NCI-H2029 (cell line): ENCODE measurements around the gene WDR55.
"Not testable (repeated sequence)": the region's sequence is repeated elsewhere in the genome, so short reads cannot be mapped to it uniquely, and the experiment has no call there.

ENCODE experiments used
- DNase-seq: peaks from one replicate; lab custom pipeline; 2025; lab: John Stamatoyannopoulos, UW

Gene WDR55

GRCh38 chr5:140658870-140659269, 5.8 kb upstream of the WDR55 start:
- DNase-seq: no peak

DNA sequence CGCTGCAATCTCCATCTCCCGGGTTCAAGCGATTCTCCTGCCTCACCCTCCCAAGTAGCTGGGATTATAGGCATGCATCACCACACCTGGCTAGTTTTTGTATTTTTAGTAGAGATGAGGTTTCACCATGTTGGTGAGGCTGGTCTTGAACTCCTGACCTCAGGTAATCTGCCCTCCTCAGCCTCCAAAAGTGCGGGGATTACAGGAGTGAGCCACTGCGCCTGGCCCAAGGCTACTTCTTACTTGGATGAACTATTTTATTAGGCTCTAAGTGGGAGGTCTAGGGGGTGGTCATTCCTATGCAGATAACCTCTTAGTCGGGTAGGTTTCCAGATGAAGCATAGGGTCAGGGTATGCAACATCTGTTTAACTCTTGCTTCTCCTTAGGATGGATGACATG, 4.3 kb upstream of the WDR55 start:
- DNase-seq: not testable (repeated sequence)

- DNase-seq: no peak
Observed at GRCh38 chr5:140664030-140664358, 710 bp upstream of the WDR55 start.

GRCh38 chr5:140671035-140671434, 6.3 kb downstream of the WDR55 start:
- not testable (repeated sequence) for DNase-seq

DNA sequence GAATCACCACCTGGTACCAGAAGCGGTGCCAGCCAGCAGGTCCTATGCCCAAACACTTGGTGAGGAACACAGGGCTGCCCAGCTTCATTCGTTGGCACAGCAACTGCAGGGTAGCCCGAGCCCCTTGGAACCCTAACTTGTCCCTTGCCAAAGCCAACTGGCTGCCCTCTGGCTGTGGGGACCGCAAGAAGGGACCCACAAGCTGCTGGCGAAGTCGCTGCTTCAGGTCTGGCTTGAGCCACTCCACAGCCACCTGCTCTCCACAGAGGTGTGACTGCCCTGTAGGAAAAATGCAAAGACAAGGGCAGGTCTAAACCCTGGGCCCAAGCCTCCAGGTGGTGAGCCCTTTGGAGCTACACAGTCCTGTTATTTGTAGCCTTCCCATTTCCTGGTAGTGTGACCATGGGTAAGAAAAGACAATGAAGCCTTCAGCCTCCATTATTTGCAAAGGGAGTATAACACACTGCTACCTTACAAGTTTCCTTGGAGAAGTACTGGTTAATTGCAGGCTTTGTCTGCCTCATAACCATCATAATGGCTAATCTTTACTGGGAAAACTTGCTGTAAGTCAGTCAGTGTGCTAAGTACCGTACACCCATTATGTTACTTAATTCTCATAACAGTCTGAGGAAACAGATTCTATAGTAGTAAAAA, 6.9 kb downstream of the WDR55 start:
- DNase-seq: no peak

DNA sequence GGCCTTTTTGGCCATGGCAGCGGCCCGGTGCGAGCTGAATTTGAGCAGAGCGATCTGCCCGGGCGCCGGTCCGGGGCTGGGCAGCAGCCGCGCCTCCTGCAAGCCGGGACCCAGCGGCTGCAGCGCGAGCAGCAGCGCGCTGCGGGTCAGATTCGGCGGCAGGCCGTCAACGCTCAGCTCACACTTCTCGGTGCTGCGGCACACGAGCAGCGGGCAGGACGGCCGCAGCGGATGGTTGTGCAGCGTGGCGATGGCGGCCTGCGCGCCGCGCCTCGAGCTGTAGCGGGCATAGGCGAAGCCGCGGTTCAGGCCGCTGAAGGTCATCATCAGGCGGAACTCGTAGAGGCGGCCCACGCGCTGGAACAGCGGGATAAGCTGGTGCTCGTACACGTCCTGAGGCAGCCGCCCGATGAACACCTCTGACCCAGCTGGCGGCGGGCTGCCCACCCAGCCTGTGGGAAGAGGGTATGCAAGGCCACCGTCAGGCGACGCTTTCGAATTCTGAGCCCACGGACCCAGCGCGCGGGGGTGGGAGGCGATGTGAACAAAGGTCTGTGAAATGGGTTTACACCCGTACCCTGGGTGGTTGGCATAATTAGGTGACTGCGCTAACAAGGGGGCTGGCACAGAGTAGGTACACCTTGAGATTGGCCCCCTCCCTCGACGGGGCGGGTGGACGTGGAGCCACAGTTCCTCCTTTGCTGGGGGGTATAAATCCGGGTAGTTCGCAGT, 7.9 kb downstream of the WDR55 start:
- no peak for DNase-seq

GRCh38 chr5:140673187-140673976, 8.7 kb downstream of the WDR55 start, which contains the start of gene DND1:
TSS of gene DND1 (minus strand) at chr5:140673576. CDS start at chr5:140673542, 34 bp downstream.
- DNase-seq: no peak

GRCh38 chr5:140674211-140674610, 9.5 kb downstream of the WDR55 start:
- no peak for DNase-seq

- DNase-seq: no peak
Observed at GRCh38 chr5:140674629-140675028, 9.9 kb downstream of the WDR55 start.

- no peak for DNase-seq
Observed at GRCh38 chr5:140677947-140678346, 13.2 kb downstream of the WDR55 start.

DNA sequence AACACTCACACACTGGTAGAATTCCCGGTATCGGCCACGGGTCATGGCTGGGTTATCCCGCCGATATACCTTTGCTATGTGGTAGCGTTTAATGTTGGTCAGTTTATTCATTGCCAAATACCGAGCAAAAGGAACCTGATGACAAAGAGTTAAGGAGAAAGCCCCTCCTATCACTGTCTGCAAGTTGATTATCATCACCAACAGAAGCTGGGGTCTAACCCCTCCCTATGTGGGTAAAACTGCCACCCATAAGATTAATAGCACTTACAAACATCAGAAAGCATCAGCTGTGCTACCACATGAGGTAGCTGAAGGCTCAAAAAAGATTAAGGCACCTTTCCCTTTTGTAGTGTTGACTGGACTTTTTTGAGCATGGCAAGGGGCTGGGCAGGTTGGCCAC, 14.3 kb downstream of the WDR55 start:
- DNase-seq: no peak

DNA sequence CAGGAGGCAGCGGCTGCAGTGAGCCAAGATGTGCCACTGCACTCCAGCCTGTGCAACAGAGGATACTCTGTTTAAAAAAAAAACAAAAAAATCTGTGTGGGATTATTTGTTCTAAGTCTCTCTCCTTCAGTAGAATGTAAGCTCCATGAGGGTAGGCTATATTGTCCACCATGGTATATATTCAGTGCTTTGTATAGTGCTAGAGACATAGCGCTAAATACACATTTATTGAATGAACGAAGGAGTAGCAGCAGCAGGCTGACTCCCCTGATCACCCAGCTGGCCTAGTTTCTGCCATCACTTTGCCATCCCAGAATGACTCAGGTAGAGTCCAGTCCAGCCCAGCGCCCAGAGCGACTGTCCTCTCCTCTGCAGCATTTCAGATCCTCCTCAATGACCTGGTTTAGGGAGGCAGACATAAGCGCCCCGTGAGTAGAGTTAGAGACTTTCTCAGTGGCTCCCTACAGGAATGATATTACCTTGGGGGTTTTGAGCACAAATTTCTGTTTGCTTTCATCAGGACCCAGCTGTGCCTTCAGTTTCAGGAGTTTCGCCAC, 25.8 kb downstream of the WDR55 start:
- DNase-seq: no peak

GRCh38 chr5:140690941-140691924, 26.5 kb downstream of the WDR55 start, which contains the start of the genes HARS1 and HARS2:
TSS of gene HARS1 (minus strand) at chr5:140691370. CDS start at chr5:140691304, 66 bp downstream.
TSS of gene HARS2 (plus strand) at chr5:140691455. CDS start at chr5:140691649, 194 bp downstream.
- peak; percentile 95 for DNase-seq

GRCh38 chr5:140694276-140694675, 29.6 kb downstream of the WDR55 start:
- DNase-seq: no peak

- DNase-seq: no peak
Observed at GRCh38 chr5:140696891-140697492, 32.3 kb downstream of the WDR55 start.

- DNase-seq: peak; percentile 98
Observed at GRCh38 chr5:140700177-140701144, 35.8 kb downstream of the WDR55 start, which contains the start of gene ZMAT2. TSS of gene ZMAT2 (plus strand) at chr5:140700447. CDS start at chr5:140700461, 14 bp downstream.

DNA sequence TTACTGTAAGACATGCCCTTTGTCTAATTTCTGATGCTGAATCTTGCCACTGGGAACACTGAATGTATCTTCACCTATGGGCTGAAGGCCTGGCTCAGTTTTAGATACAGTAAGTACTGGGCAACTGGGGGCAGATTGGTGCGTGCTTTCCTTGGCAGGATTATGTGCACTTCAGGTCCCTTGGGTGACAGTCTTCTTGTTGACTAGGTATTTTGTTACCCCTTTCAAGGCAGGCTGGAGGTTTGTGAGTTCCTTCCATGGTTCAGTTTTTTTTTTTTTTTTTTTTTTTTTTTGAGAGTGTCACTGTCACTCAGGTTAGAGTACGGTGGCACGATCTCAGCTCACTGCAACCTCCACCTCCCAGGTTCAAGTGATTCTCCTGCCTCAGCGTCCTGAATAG, 43.1 kb downstream of the WDR55 start:
- no peak for DNase-seq

- not testable (repeated sequence) for DNase-seq
Observed at GRCh38 chr5:140708787-140709186, 44.1 kb downstream of the WDR55 start.

DNA sequence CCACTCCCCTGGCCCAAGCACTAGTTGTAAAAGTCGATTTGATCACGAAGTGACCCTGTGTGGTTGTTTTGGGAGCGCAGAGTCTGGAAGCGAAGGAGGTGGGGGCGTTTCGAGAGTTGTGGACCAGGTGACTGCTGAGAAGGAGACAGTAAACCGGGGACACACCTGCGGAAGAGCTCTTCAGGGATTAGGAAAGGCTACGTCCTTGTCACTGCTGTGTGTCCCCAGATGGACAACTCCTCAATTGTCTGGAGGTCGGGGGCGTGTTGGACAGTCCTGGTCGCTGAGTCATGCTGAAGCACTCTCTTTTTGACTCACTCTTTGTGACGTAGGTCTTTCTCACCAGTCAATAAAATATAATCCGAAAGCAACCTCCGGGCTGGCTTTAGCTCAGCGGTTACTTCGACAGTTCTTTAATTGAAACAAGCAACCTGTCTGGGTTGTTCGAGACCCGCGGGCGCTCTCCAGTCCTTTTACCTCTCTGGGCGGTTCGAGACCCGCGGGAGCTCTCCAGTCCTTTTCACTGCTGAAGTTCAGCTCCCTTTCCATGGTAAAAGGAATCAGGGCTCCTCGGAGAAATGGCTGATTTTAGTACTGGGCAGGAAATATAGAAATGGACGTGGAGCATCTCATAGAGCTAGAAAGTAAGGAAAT, 46.3 kb downstream of the WDR55 start:
- peak; percentile 78 for DNase-seq
